Activated naive CD4-positive, alpha-beta T cell treated with anti-CD3 and anti-CD28 coated beads for 36 hours (primary cell): ENCODE results near the gene GLDC. TPM values are rescaled to one million over a fixed set of nuclear protein-coding genes. Genes with fewer than 3 reads are reported as not detected.
"Not testable (repeated sequence)": the region's sequence is repeated elsewhere in the genome, so short reads cannot be mapped to it uniquely, and the experiment has no call there.

Source experiments
- CTCF ChIA-PET: fragments of 350-600 bp; sonication (Branson Sonifier 250); formaldehyde crosslinking; loops from one replicate; lab custom pipeline; 2021; ENCODE audit warnings: antibody characterized with exemption; lab: Charles Lee
- DNase-seq: peaks from one replicate; pipeline ENCODE4 v3.0.0-alpha.2; 2020
- H3K27ac Mint-ChIP-seq: one replicate; pipeline ENCODE4 v1.8.0; 2021; ENCODE audit warnings: mild to moderate bottlenecking, mixed read lengths
- H3K27me3 Mint-ChIP-seq: one replicate; pipeline ENCODE4 v1.8.0; 2021; ENCODE audit warnings: low read depth, mixed read lengths
- H3K36me3 Mint-ChIP-seq: one replicate; pipeline ENCODE4 v1.8.0; 2021; ENCODE audit warnings: low read depth, mixed read lengths
- H3K4me1 Mint-ChIP-seq: one replicate; pipeline ENCODE4 v1.8.0; 2021; ENCODE audit warnings: low read depth, mixed read lengths
- H3K4me3 Mint-ChIP-seq: one replicate; pipeline ENCODE4 v1.8.0; 2021; ENCODE audit warnings: mild to moderate bottlenecking, moderate library complexity, mixed read lengths
- H3K9me3 Mint-ChIP-seq: one replicate; pipeline ENCODE4 v1.8.0; 2021; ENCODE audit warnings: mixed read lengths
- intact Hi-C: fragments of 100-400 bp; cut with micrococcal nuclease; formaldehyde crosslinking; loops from one replicate; pipeline ENCODE4 v1.15.1; 2023
- total RNA-seq, 2 experiments: library from RNA; stranded (reverse); gene quantifications; one replicate each; pipeline ENCODE4 v1.2.3, GENCODE V29; 2021

Gene GLDC
- total RNA-seq, 2 experiments from 2014 or later, result 1.7 to 1.9 TPM

DNA sequence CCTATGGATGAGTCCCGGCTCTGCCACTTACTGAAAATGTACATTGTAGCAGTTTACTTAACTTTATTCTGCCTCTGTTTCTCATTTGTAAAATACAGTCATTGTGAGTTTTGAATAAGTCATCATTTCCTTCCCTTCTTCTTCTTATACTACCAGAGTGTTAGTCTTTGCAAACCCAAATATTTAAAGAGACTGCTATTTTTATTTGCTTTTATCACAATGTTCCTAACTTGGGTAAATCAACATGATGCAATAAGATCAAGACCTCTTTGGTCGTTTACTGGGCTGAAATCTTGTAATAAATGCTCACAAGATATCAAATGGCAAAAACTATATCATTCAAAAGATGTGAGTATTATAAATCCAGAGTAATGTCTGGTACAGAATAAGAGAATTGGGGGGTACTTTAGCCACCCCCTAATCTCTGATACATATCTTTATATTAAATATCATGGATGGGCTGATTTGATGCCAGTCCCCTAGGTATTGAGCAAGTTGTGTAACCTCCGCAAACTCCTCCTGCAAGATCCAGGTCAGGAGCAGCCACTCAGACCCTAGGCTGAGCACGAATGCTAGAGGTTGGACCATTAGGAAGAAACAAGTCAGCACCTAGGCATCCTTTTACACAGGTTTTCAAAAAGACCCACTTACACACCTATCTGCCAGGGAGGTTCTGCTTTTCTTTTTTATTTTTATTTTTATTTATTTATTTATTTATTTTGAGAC, 13.3 kb upstream of the GLDC start:
- H3K4me1 Mint-ChIP-seq, result no peaks in the 10 kb centered on the region
- no peak overlapping the region for H3K4me3 Mint-ChIP-seq
- peaks cover 8% of the 10 kb centered on the region for H3K27me3 Mint-ChIP-seq
- CTCF ChIA-PET, result no interaction called here
- intact Hi-C loops, result no loop called here
- no peaks in the 10 kb centered on the region for H3K9me3 Mint-ChIP-seq
- no peaks in the 10 kb centered on the region for H3K36me3 Mint-ChIP-seq
- no peak for DNase-seq
- no peak overlapping the region for H3K27ac Mint-ChIP-seq

- Mint-ChIP-seq H3K36me3 (no peaks in the 10 kb centered on the region), H3K9me3 (no peaks in the 10 kb centered on the region), H3K27ac (no peak overlapping the region), H3K4me1 (no peaks in the 10 kb centered on the region), H3K4me3 (no peak overlapping the region), H3K27me3 (peaks cover 13% of the 10 kb centered on the region)
- DNase-seq, result no peak
- intact Hi-C loops, result no loop called here
- CTCF ChIA-PET, result no interaction called here
Observed at GRCh38 chr9:6656614-6657300, 11.2 kb upstream of the GLDC start.

DNA sequence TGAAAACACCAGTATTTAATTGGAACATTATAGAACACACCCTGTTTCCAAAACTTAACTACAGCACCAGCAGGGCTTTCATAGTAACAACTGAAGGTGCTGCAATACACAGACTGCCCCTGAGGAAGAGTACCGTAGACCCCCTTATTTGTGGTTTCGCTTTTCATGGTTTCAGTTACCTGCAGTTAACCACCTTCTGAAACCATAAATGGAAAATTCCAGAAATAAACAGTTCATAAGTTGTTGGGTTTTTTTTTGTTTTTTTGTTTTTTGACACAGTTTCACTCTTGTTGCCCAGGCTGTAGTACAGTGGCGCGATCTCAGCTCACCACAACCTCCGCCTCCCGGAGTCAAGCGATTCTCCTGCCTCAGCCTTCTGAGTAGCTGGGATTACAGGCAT, 9.5 kb upstream of the GLDC start:
- H3K27ac Mint-ChIP-seq, result no peak overlapping the region
- intact Hi-C loops, result no loop called here
- H3K27me3 Mint-ChIP-seq, result peaks cover 13% of the 10 kb centered on the region
- no peak overlapping the region for H3K4me3 Mint-ChIP-seq
- no peaks in the 10 kb centered on the region for H3K36me3 Mint-ChIP-seq
- no peak for DNase-seq
- CTCF ChIA-PET, result interaction anchor here (1.0 kb wide), 1 partner anchor 12 kb away, joined by 3 read pairs; no protein-coding TSS in a partner anchor
- no peaks in the 10 kb centered on the region for H3K4me1 Mint-ChIP-seq
- H3K9me3 Mint-ChIP-seq, result no peaks in the 10 kb centered on the region

- CTCF ChIA-PET, result interaction anchor here (0.9 to 1.4 kb wide), 2 partner anchors 18 to 36 kb away, joined by 3 to 4 read pairs; no protein-coding TSS in a partner anchor
- Mint-ChIP-seq H3K27me3 (peaks cover 40% of the 10 kb centered on the region), H3K27ac (no peak overlapping the region), H3K4me3 (peak overlapping the region; percentile 76), H3K4me1 (peaks cover 19% of the 10 kb centered on the region), H3K36me3 (no peaks in the 10 kb centered on the region), H3K9me3 (no peaks in the 10 kb centered on the region)
- DNase-seq, result peak; percentile 45
- intact Hi-C loops, result no loop called here
Observed at GRCh38 chr9:6646293-6646636, 736 bp upstream of the GLDC start.

GRCh38 chr9:6645105-6645354, 499 bp downstream of the GLDC start:
- Mint-ChIP-seq H3K4me1 (peaks cover 19% of the 10 kb centered on the region), H3K27me3 (peaks cover 51% of the 10 kb centered on the region), H3K4me3 (peak overlapping the region; percentile 68)
- CTCF ChIA-PET, result interaction anchor here (1.4 kb wide), 1 partner anchor 37 kb away, joined by 3 read pairs; no protein-coding TSS in a partner anchor
- H3K27ac Mint-ChIP-seq, H3K36me3 Mint-ChIP-seq, H3K9me3 Mint-ChIP-seq: not testable (repeated sequence)
- intact Hi-C loops, result loop anchor here (1.0 to 2.0 kb wide), 3 partner anchors 22 to 46 kb away; no protein-coding TSS in a partner anchor
- DNase-seq, result peak; percentile 8

DNA sequence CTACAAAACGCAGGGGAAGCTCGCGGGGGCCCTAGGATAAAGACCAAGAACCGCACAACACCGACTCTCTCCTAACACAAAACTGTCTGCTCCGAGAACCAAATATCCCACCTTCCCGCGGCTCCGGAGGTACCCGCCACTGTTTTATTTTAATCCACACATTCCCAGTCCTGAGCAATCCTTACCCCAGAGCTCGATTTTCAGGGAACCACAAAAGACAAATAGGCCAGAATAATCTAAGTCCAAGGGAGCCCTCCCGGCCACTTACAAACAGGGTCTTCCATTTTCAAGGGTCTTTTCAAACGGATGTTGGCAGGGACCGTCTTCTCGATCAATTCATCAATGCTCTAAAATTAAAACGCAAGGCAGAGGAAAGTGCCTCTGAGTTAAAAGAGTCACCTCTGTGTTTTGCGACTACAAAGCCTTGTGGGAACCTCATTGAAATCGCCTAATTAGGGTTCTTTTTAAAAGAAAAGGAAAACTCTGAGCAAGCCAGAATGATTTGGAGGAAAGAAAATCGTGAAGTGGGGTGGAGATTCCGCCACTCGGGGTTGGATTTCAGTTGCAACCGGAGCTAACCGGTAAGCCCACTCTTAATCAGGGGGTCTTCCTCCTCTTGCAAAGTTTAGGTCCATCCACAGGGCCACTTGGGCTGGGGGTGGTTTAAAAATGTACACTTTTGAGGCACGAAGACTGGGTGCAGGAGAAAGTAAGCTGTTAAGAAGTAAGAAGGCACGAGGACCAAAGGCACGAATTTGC, 1.0 kb downstream of the GLDC start:
- H3K4me1 Mint-ChIP-seq, result peaks cover 19% of the 10 kb centered on the region
- H3K27me3 Mint-ChIP-seq, result peaks cover 55% of the 10 kb centered on the region
- no peak for DNase-seq
- no peak overlapping the region for H3K27ac Mint-ChIP-seq
- intact Hi-C loops, result loop anchor here (1.0 to 2.0 kb wide), 3 partner anchors 22 to 46 kb away; no protein-coding TSS in a partner anchor
- CTCF ChIA-PET, result interaction anchor here (1.4 kb wide), 1 partner anchor 38 kb away, joined by 3 read pairs; no protein-coding TSS in a partner anchor
- H3K9me3 Mint-ChIP-seq, result no peaks in the 10 kb centered on the region
- H3K36me3 Mint-ChIP-seq, result no peaks in the 10 kb centered on the region
- peak overlapping the region; percentile 68 for H3K4me3 Mint-ChIP-seq

DNA sequence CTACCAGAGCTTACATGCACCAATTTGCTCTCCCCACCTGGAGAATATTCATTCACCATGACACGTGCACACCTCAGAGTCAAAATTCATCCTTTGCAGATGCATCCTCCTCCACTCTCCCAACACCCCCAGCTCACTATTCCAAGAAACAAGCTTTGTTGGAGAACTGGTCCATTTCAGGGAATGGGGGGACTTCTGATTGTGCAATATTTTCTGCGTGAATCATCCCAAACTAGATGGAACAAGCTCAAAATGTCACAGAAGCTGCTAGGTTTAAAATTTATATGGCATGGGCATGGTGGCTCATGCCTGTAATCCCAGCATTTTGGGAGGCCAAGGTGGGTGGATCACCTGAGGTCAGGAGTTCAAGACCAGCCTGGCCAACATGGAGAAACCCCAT, 3.6 kb downstream of the GLDC start:
- Mint-ChIP-seq H3K36me3 (no peaks in the 10 kb centered on the region), H3K4me1 (peaks cover 19% of the 10 kb centered on the region), H3K27me3 (peaks cover 49% of the 10 kb centered on the region), H3K4me3 (no peak overlapping the region), H3K27ac (no peak overlapping the region), H3K9me3 (no peaks in the 10 kb centered on the region)
- CTCF ChIA-PET, result interaction anchor here (0.8 to 1.5 kb wide), 2 partner anchors 11 to 26 kb away, joined by 3 read pairs; no protein-coding TSS in a partner anchor
- no peak for DNase-seq
- intact Hi-C loops, result no loop called here

- Mint-ChIP-seq H3K27me3 (peaks cover 48% of the 10 kb centered on the region), H3K9me3 (no peaks in the 10 kb centered on the region), H3K36me3 (no peaks in the 10 kb centered on the region), H3K4me3 (no peak overlapping the region), H3K4me1 (peaks cover 19% of the 10 kb centered on the region), H3K27ac (no peak overlapping the region)
- CTCF ChIA-PET, result interaction anchor here (0.8 to 1.5 kb wide), 2 partner anchors 10 to 26 kb away, joined by 3 read pairs; no protein-coding TSS in a partner anchor
- no peak for DNase-seq
- intact Hi-C loops, result no loop called here
Observed at GRCh38 chr9:6641561-6641960, 4.0 kb downstream of the GLDC start.

- no peaks in the 10 kb centered on the region for H3K9me3 Mint-ChIP-seq
- intact Hi-C loops, result no loop called here
Observed at GRCh38 chr9:6641056-6641455, 4.5 kb downstream of the GLDC start.

DNA sequence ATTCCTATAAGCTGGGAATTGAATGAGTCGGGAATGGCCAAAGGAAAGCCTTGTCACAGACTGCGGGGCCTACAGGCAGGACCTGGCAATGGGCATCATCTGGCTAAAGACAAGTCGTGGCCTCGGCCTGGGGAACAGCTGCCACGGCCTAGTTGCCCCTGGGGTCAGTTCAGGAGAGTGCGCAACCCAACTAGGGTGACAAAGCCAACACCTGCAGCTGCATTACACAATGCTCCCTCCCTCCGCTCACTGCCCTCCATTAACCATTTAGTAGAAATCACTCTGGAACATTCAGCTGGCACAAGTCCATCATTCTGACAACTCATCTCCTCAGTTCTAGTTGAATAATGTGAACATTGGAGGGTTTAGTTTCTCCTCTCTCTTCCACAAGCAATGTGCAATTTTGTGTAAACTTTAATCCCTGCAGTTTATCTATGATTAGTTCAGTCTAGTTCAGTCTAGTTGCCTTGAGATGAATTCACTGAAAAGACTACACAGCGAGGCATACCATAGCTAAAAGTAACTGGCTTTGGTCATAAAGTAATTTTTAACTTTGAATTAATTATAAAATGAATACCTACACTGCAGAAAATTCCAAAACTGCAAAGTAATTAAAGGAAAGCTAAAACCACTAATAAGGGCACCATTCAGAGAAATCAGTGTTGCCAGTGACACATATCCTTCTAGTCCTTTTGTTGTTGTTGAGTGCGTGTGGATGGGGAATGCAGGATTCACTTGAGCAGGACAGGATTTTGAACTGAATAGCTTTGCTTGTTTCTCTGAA, 5.1 kb downstream of the GLDC start:
- Mint-ChIP-seq H3K4me3 (no peak overlapping the region), H3K27me3 (peaks cover 47% of the 10 kb centered on the region), H3K9me3 (no peaks in the 10 kb centered on the region), H3K4me1 (peaks cover 12% of the 10 kb centered on the region), H3K36me3 (no peaks in the 10 kb centered on the region), H3K27ac (no peak overlapping the region)
- intact Hi-C loops, result no loop called here
- DNase-seq, result no peak
- CTCF ChIA-PET, result interaction anchor here (1.2 kb wide), 1 partner anchor 56 kb away, joined by 6 read pairs; no protein-coding TSS in a partner anchor

More at GRCh38 chr9:6641056-6641455, 4.5 kb downstream of the GLDC start:
- no peak overlapping the region for H3K4me3 Mint-ChIP-seq
- peaks cover 16% of the 10 kb centered on the region for H3K4me1 Mint-ChIP-seq
- H3K27ac Mint-ChIP-seq, result no peak overlapping the region
- no peak for DNase-seq
- H3K36me3 Mint-ChIP-seq, result no peaks in the 10 kb centered on the region
- CTCF ChIA-PET, result interaction anchor here (0.8 to 1.5 kb wide), 3 partner anchors 10 to 56 kb away, joined by 3 to 6 read pairs (median 3); no protein-coding TSS in a partner anchor
- H3K27me3 Mint-ChIP-seq, result peaks cover 48% of the 10 kb centered on the region

- CTCF ChIA-PET, result interaction anchor here (0.6 to 1.2 kb wide), 3 partner anchors 55 to 616 kb away, joined by 3 to 6 read pairs (median 4); no protein-coding TSS in a partner anchor
- Mint-ChIP-seq H3K4me3 (no peak overlapping the region), H3K27ac (no peak overlapping the region), H3K9me3 (no peaks in the 10 kb centered on the region), H3K4me1 (peaks cover 7% of the 10 kb centered on the region), H3K36me3 (no peaks in the 10 kb centered on the region), H3K27me3 (peaks cover 42% of the 10 kb centered on the region)
- intact Hi-C loops, result no loop called here
- no peak for DNase-seq
Observed at GRCh38 chr9:6639622-6640021, 5.9 kb downstream of the GLDC start.
